HG02840 (cell line): ENCODE measurements around the gene ALG9.
"Not testable (repeated sequence)": the region's sequence is repeated elsewhere in the genome, so short reads cannot be mapped to it uniquely, and the experiment has no call there.

Experiments
- ATAC-seq: cut with Tn5 transposase; IDR thresholded peaks from one replicate; pipeline ENCODE4 v1.9.1; 2021; ENCODE audit warnings: mild to moderate bottlenecking, moderate library complexity, moderate number of reproducible peaks; ENCODE audit not compliant: unreplicated experiment, low FRiP score

ALG9 gene

DNA sequence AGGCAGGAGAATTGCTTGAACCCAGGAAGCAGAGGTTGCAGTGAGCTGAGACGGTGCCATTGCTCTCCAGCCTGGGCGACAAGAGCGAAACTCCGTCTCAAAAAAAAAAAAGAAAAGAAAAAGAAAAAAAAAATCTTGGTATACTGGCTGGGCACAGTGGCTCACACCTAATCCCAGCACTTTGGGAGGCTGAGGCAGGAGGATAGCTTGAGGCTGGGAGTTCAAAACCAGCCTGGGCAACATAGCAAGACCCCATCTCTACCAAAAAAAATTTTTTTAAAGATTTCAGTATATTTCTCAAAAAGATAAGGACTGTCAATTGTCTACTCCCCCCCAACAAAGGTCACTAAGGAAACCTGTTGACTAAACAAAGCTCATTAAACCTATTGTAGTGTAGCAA, 13.7 kb upstream of the ALG9 start:
- not testable (repeated sequence) for ATAC-seq

- no peak for ATAC-seq
These were observed 10.8 kb upstream of the ALG9 start for GRCh38 chr11:111882202-111882601.

DNA sequence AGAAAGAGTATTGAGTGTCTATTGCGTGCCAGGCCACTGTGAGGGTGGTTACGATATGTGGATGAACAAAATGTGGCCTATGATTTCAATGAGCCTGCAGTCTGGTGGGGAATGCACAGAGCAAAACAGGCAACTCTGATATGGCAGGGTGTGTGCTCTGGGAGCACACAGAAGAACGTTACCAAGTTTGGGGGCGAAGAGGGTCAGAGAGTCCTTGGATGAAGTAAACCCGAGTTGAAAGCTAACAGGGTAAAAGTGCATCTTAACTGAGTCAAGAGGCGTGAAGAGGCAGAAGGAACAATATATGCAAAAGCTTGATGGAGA, 8.2 kb upstream of the ALG9 start:
- no peak for ATAC-seq

- peak; percentile 93 for ATAC-seq
These were observed 7.7 kb upstream of the ALG9 start, which contains the start of the genes CFAP68 and FDXACB1 for GRCh38 chr11:111878849-111879636. TSS of gene CFAP68 (plus strand) at chr11:111879541. CDS start at chr11:111879561, 20 bp downstream. TSS of gene FDXACB1 (minus strand) at chr11:111879165. CDS start at chr11:111879132, 33 bp downstream.

DNA sequence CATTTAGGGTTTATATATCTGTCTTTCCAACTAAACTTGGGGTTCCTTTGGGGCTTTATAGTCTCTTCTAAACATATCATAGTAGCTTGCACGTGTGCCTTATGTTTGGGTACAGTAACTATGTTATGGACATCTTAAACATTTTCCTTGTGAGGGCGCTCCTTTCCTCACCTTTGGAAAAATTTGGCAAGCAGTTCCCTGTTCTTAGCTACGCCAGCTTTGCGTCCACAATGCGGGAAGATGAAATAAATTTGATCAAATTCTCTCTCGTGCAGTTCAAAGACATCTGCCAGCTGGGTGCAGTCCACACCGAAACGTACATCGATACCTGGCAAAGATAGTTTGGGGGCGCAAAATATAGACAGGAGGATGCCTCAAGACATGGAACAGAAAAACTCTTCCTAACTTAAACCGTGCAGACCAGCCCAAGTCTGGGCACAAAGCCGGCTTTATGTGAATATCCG, 7.0 kb upstream of the ALG9 start:
- peak; percentile 4 for ATAC-seq

GRCh38 chr11:111871693-111872161, 346 bp upstream of the ALG9 start:
- no peak for ATAC-seq

- no peak for ATAC-seq
These were observed 877 bp downstream of the ALG9 start for GRCh38 chr11:111870522-111870885.

GRCh38 chr11:111870113-111870512, 1.3 kb downstream of the ALG9 start:
- ATAC-seq: no peak

- ATAC-seq: no peak
These were observed 11.1 kb downstream of the ALG9 start for GRCh38 chr11:111860257-111860656.

- no peak for ATAC-seq
These were observed 15.9 kb downstream of the ALG9 start for GRCh38 chr11:111855506-111855905.

DNA sequence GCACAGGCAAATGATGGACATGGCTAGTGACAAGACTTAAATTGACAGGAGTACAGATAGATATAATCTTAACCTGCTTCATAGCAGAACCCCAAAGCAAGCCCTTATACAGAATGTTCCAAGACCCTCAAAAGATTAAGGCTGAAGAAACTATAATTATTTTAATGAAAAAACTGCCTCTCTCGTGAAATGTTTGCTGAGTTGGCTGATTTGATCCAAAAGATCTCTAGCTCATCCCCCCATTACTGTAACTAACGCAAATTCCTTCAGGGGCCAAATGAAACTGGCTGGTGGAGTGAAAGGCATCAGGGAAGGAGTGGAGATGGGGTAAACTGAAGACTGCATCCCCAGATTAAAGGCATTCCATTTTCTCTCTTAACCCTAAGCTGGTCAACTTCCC, 19.3 kb downstream of the ALG9 start:
- ATAC-seq: no peak

DNA sequence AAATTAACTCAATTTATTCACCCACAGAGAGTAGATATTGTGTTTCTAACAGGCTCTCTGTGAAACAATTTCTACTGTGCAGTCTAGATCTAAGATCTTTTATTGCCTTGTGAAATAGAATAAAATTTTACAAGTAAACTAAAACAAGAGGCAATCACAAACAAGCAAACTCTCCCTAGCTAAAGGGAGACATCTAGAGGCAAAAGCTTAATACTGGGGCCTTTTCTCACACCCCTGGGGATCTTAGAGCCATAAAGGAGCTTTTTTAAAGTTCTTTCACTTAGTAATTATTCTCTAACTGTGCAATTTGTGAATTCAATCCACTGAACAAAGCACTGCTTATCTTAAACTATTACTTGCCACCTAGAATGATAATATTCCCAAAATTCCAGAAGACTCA, 19.7 kb downstream of the ALG9 start:
- ATAC-seq: no peak

DNA sequence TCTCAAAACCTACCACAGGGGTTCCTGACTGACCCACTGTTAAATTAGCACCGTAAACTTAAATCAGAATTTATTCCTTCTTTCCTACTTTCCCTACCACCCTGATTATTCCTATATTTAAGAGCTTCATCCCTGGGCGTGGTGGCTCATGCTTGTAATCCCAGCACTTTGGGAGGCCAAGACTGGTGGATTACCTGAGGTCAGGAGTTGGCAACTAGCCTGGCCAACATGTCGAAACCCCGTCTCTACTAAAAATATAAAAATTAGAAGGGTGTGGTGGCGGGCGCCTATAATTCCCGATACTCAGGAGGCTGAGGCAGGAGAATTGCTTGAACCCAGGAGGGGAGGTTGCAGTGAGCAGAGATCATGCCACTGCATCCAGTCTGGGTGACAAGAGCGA, 20.3 kb downstream of the ALG9 start:
- no peak for ATAC-seq

DNA sequence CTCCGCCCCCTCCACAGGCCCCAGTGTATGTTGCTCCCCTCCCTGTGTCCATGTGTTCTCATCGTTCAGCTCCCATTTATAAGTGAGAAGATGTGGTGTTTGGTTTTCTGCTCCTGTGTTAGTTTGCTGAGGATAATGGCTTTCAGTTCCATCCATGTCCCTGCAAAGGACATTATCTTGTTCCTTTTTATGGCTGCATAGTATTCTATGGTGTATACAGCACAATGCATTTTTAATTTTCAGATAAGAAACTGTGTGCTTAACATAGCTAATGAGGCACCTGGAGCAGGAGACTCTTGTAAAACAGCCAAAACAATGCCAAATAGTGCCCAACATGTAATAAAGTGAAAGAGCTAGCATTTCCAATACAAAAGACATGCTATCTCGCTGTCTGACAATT, 21.8 kb downstream of the ALG9 start:
- ATAC-seq: no peak

GRCh38 chr11:111846636-111847035, 24.7 kb downstream of the ALG9 start:
- ATAC-seq: no peak

DNA sequence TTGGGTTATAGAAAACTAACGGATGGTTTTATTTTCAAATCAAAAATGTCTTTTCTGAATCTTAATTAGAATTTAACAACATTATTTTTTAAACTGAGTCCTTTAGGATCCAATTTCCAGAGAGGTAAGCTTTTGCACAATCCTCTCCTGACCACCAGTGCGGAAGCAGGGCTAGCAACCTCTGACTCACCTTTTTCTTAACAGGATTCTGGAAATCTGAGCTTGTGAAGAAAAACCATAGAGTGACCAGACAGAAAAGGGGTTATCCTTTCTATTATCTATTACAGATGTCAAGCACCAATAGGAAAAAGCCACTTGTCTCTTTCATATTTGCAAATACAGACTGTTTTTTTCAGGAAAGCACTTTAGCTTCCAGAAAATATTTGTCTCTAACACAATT, 25.3 kb downstream of the ALG9 start:
- ATAC-seq: no peak

- ATAC-seq: no peak
These were observed 25.9 kb downstream of the ALG9 start for GRCh38 chr11:111845276-111846028.

DNA sequence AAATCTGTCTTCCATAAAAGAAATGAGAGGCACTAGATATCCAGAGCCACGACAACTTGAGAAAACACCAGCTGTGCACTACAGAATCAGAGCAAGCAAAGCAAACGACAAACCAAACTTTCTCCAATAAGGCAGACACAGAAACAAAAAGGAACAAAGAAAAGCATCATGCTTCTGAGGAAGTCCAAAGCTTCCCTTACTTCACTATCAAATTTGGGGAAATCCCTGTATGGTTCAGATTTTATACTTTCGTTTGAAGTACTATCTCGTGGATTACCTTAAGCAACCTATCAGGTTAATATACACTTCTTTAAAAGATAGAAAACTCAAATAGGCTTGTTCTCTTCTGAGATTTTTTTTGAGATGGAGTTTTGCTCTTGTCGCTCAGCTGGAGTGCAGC, 27.7 kb downstream of the ALG9 start:
- no peak for ATAC-seq

- no peak for ATAC-seq
These were observed 29.9 kb downstream of the ALG9 start for GRCh38 chr11:111841370-111842053.

DNA sequence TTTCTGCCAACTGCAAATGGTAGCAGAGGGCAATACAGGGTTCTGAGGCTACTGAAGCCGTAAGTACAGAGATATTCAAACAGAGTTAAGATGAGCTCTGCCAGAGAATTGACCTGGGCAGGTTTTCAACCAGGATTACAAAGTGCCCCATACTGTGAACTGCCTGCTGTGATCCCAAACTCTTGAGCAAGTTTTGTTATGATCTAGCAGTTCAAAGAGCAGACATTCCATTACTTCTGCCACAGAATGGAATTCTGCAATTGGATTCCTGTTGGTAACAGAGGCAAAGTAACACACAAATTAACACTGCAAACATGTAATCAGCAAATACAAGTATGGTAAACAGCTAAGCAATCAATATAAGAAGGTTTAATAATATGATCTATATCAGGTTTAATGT, 31.2 kb downstream of the ALG9 start:
- no peak for ATAC-seq

GRCh38 chr11:111838054-111838453, 33.3 kb downstream of the ALG9 start:
- ATAC-seq: no peak
